Endothelial cell of umbilical vein (primary cell): ENCODE data around the gene PPP1R13B. TPM values are rescaled to one million over a fixed set of nuclear protein-coding genes. Genes with fewer than 3 reads are reported as not detected.
"Not testable (repeated sequence)": the region's sequence is repeated elsewhere in the genome, so short reads cannot be mapped to it uniquely, and the experiment has no call there.

Experiments used
- BruUV-seq: library from RNA; stranded (reverse); fragments of 400-500 nt; replicated peaks from 2 replicates; lab custom pipeline; 2021; lab: Mats Ljungman, UMichigan
- CTCF ChIA-PET: fragments of 300-600, 350-600 bp; sonication (Branson Sonifier 250); formaldehyde crosslinking; loops from one replicate; lab custom pipeline; 2021; ENCODE audit warnings: antibody characterized with exemption, inconsistent platforms; lab: Charles Lee
- POLR2A ChIA-PET: fragments of 300-600, 350-600 bp; sonication (Branson Sonifier 250); formaldehyde crosslinking; loops from one replicate; lab custom pipeline; 2021; ENCODE audit warnings: antibody characterized with exemption, inconsistent platforms; lab: Charles Lee
- DNase-seq: peaks from one replicate; pipeline ENCODE4 v3.0.0-alpha.2; 2011; ENCODE audit warnings: low read depth, low spot score
- FAIRE-seq: peaks from 2 replicates; lab custom pipeline; 2011; peaks lifted over from hg19 to GRCh38; lab: Jason Lieb, UNC
- H2AFZ ChIP-seq: 2 replicates; pipeline ENCODE4 v1.6.0; 2012; ENCODE audit warnings: low read depth, low read length, control low read depth, inconsistent platforms
- H3K27ac ChIP-seq: 2 replicates; pipeline ENCODE4 v1.5.1; 2011; ENCODE audit warnings: low read depth, mild to moderate bottlenecking, control low read depth, low read length, moderate library complexity; ENCODE audit not compliant: insufficient read depth
- H3K27me3 ChIP-seq, 2 experiments: 2 replicates each; pipeline versions ENCODE4 v1.6.0 to v1.6.1; 2011; ENCODE audit warnings: low read length in 2 of 2, mixed read lengths in 1 of 2; ENCODE audit not compliant: control insufficient read depth in 2 of 2, insufficient read depth in 2 of 2
- H3K36me3 ChIP-seq, 2 experiments: 2 replicates in 1 of 2; 3 replicates in 1 of 2; pipeline ENCODE4 v1.5.1; 2011; ENCODE audit warnings: low read length in 2 of 2, mild to moderate bottlenecking in 1 of 2, moderate library complexity in 1 of 2; ENCODE audit not compliant: control insufficient read depth in 2 of 2, insufficient read depth in 2 of 2; ENCODE audit errors: extremely low read depth in 1 of 2
- H3K4me1 ChIP-seq: 3 replicates; pipeline ENCODE4 v1.5.1; 2011; ENCODE audit warnings: mild to moderate bottlenecking, low read length; ENCODE audit not compliant: control insufficient read depth, insufficient read depth; ENCODE audit errors: extremely low read depth
- H3K4me2 ChIP-seq: 2 replicates; pipeline ENCODE4 v1.6.1; 2011; ENCODE audit warnings: low read length, control low read depth, mixed read lengths; ENCODE audit not compliant: insufficient read depth
- H3K4me3 ChIP-seq, 3 experiments: fragments of 200-600 bp in 1 of 3; sonication (generic), shearing (Covaris generic) in 1 of 3; replicated peaks in 1 of 3; 2 replicates each; pipeline ENCODE4 v1.5.1; 2011 to 2016; ENCODE audit warnings: control low read depth in 3 of 3, low read length in 3 of 3, mild to moderate bottlenecking in 2 of 3, inconsistent platforms in 1 of 3, low read depth in 1 of 3, moderate library complexity in 1 of 3; ENCODE audit not compliant: insufficient read depth in 1 of 3
- H3K79me2 ChIP-seq: 2 replicates; pipeline ENCODE4 v1.6.0; 2012; ENCODE audit warnings: low read length, inconsistent platforms; ENCODE audit not compliant: control insufficient read depth, insufficient read depth
- H3K9ac ChIP-seq: replicated peaks from 2 replicates; pipeline ENCODE3; 2011; ENCODE audit warnings: low read length, control low read depth; ENCODE audit not compliant: insufficient read depth; ENCODE audit errors: extremely low read depth
- H3K9me1 ChIP-seq: replicated peaks from 3 replicates; pipeline ENCODE4 v1.6.0; 2011; ENCODE audit warnings: mild to moderate bottlenecking, low read length; ENCODE audit not compliant: control insufficient read depth, insufficient read depth; ENCODE audit errors: extremely low read depth
- H3K9me3 ChIP-seq: replicated peaks from 2 replicates; pipeline ENCODE4 v1.5.1; 2012; ENCODE audit warnings: low read length, inconsistent platforms; ENCODE audit not compliant: control insufficient read depth, insufficient read depth
- H4K20me1 ChIP-seq: replicated peaks from 2 replicates; pipeline ENCODE3; 2011; ENCODE audit warnings: mild to moderate bottlenecking, low read length; ENCODE audit not compliant: control insufficient read depth, insufficient read depth; ENCODE audit errors: extremely low read depth
- EZH2 ChIP-seq: IDR thresholded peaks from 2 replicates; pipeline ENCODE4 v1.6.1; 2012; ENCODE audit warnings: borderline replicate concordance, low read depth, mild to moderate bottlenecking, moderate library complexity, low read length, inconsistent platforms; ENCODE audit not compliant: severe bottlenecking
- FOS ChIP-seq: IDR thresholded peaks from 2 replicates; pipeline ENCODE4 v1.6.1; 2011; ENCODE audit warnings: mild to moderate bottlenecking, low read length, moderate library complexity, borderline replicate concordance; ENCODE audit not compliant: insufficient read depth
- GATA2 ChIP-seq: IDR thresholded peaks from 2 replicates; pipeline ENCODE4 v1.7.0; 2011; ENCODE audit warnings: low read depth, mild to moderate bottlenecking, moderate library complexity, mixed read lengths, low read length; ENCODE audit not compliant: insufficient read length, insufficient read depth
- JUN ChIP-seq: IDR thresholded peaks from 2 replicates; pipeline ENCODE4 v1.6.1; 2011; ENCODE audit warnings: borderline replicate concordance, low read depth; ENCODE audit not compliant: insufficient read length, insufficient read depth
- MYC ChIP-seq: IDR thresholded peaks from one replicate; pipeline ENCODE4 v1.6.1; 2011; ENCODE audit warnings: mild to moderate bottlenecking, low read depth, low read length
- POLR2A ChIP-seq: IDR thresholded peaks from 2 replicates; pipeline ENCODE4 v1.6.1; 2012; ENCODE audit warnings: low read depth, mild to moderate bottlenecking, control low read depth, low read length
- POLR2AphosphoS5 ChIP-seq: IDR thresholded peaks from 2 replicates; pipeline ENCODE4 v1.6.1; 2012; ENCODE audit warnings: low read depth, mild to moderate bottlenecking, control low read depth, low read length, moderate library complexity; ENCODE audit not compliant: insufficient read depth
- dilution Hi-C: fragments of 300-500 bp; cut with MboI; formaldehyde crosslinking; loops from one replicate; pipeline ENCODE4 v1.15.0; 2019; ENCODE audit warnings: low sequenced_read_pairs; ENCODE audit not compliant: extremely low pct_ligation_motif_present
- intact Hi-C: fragments of 100-400 bp; cut with micrococcal nuclease; formaldehyde crosslinking; loops from one replicate; pipeline ENCODE4 v1.10.0; 2022
- polyA plus RNA-seq, 4 experiments: library from polyadenylated mRNA; depleted of rRNA in 3 of 4; stranded (reverse) in 3 of 4; unstranded in 1 of 4; fragments of >200 nt; gene quantifications; 2 replicates each; pipeline versions ENCODE4 v1.2.1 to v1.2.3, GENCODE V29; 2011 to 2012; ENCODE audit warnings: missing spikeins in 1 of 4
- total RNA-seq: library from RNA; stranded (reverse); gene quantifications from 2 replicates; pipeline ENCODE4 v1.2.3, GENCODE V29; 2021
- TF ChIP-seq, protein P1 (sequence below): IDR thresholded peaks from 2 replicates; pipeline ENCODE4 v1.6.1; 2011; ENCODE audit not compliant: insufficient read depth, insufficient read length
- TF ChIP-seq, protein P2 (sequence below), 2 donors: IDR thresholded peaks; 1 replicate in 1 of 2; 2 replicates in 1 of 2; pipeline ENCODE4 v1.5.1; 2011; ENCODE audit warnings: low read length in 2 of 2, mild to moderate bottlenecking in 2 of 2, moderate library complexity in 2 of 2, control low read depth in 1 of 2, inconsistent platforms in 1 of 2, low read depth in 1 of 2; ENCODE audit not compliant: insufficient read depth in 1 of 2; ENCODE audit errors: extremely low read depth in 1 of 2

The PPP1R13B gene
- total and polyA plus RNA-seq, 2 donors (not counting 3 experiments of a cell fraction or from before 2014, with no cell fraction given) = 10.0 to 30.0 TPM

DNA sequence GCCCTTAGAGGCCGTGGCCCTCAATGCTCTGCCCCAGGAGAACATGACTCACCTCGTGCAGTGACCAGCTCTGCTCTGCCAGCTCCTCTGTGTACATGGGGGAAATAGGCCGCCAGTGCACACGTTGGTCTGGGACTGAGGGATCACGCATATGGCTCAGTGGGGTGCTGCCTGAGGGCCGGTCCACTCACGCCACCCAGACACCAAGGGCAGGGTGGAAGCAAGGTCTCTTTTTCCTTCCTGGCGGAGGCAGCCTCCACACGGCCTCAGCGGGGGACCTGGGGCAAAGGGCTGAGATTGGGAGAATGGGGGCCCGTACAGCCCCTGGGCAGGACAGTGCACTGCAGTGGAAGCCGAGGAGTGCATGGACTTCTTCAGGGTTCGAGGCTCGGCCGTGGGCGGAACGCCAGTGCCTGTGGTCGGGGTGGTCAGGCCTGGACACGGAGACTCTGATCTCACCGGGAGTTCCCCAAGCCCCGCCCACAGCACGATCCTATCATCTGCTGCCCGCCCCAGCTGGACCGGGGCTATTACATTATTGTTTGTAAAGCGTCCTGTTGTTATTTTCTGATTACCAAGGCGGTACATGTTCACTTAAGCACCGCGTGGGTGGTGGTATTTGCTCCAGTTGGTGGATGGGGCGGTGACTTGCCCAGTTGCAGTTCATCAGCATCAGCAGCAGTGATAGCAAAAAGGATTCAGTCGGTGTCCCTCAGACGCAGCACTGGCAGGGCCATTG lies 42.1 kb upstream of the PPP1R13B start:
- intact Hi-C loops (no loop called here), dilution Hi-C loops (no loop called here)
- Histone ChIP-seq H3K9me3 (no peaks in the 10 kb centered on the region), H3K9ac (no peak overlapping the region), H3K27ac (no peak overlapping the region), H3K36me3 (no peaks in the 10 kb centered on the region), H3K79me2 (no peaks in the 10 kb centered on the region), H4K20me1 (no peaks in the 10 kb centered on the region), H3K4me1 (peaks cover 7% of the 10 kb centered on the region), H2AFZ (no peak overlapping the region), H3K4me2 (no peak overlapping the region), H3K9me1 (no peaks in the 10 kb centered on the region), H3K4me3 (no peak overlapping the region), H3K27me3 (no peaks in the 10 kb centered on the region)
- ChIA-PET POLR2A (no interaction called here), CTCF (interaction anchor here (0.7 to 4.3 kb wide), 2 partner anchors 12 to 21 kb away, joined by 4 to 39 read pairs; no protein-coding TSS in a partner anchor)
- FAIRE-seq (no peak), DNase-seq (no peak)
- TF ChIP-seq GATA2 (no peak), POLR2AphosphoS5 (no peak), JUN (no peak), MYC (no peak), POLR2A (no peak), EZH2 (no peak), FOS (no peak)
- TF ChIP-seq, protein P1, sequence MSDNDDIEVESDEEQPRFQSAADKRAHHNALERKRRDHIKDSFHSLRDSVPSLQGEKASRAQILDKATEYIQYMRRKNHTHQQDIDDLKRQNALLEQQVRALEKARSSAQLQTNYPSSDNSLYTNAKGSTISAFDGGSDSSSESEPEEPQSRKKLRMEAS = no peak
- TF ChIP-seq, protein P2, sequence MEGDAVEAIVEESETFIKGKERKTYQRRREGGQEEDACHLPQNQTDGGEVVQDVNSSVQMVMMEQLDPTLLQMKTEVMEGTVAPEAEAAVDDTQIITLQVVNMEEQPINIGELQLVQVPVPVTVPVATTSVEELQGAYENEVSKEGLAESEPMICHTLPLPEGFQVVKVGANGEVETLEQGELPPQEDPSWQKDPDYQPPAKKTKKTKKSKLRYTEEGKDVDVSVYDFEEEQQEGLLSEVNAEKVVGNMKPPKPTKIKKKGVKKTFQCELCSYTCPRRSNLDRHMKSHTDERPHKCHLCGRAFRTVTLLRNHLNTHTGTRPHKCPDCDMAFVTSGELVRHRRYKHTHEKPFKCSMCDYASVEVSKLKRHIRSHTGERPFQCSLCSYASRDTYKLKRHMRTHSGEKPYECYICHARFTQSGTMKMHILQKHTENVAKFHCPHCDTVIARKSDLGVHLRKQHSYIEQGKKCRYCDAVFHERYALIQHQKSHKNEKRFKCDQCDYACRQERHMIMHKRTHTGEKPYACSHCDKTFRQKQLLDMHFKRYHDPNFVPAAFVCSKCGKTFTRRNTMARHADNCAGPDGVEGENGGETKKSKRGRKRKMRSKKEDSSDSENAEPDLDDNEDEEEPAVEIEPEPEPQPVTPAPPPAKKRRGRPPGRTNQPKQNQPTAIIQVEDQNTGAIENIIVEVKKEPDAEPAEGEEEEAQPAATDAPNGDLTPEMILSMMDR (IDR thresholded peaks at IDR 0.05; ENCODE audit: extremely low read depth in 1 of 2, insufficient read depth in 1 of 2, low read depth in 1 of 2, low read length in 2 of 2) = no peak
- BruUV-seq = no TSS peak

DNA sequence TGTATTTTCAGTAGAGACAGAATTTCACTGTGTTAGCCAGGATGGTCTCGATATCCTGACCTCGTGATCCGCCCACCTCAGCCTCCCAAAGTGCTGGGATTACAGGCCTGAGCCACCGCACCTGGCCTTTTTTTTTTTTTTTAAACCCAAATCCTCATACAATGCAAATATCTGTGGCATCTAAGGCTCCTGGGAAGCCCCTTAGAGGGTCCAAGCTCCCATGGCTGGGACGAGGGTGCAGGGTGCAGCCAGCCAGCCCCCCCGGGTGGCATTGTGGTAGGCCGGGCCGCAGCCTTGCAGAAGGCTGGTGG lies 41.6 kb upstream of the PPP1R13B start:
- H3K4me3 ChIP-seq, H3K79me2 ChIP-seq, dilution Hi-C loops, H3K4me1 ChIP-seq, FAIRE-seq, DNase-seq, H3K4me2 ChIP-seq, H2AFZ ChIP-seq, H3K9me1 ChIP-seq, intact Hi-C loops, H3K27ac ChIP-seq, BruUV-seq, H3K9me3 ChIP-seq, H3K27me3 ChIP-seq, H3K9ac ChIP-seq, H3K36me3 ChIP-seq, H4K20me1 ChIP-seq: not testable (repeated sequence)
- CTCF ChIA-PET = interaction anchor here (0.7 to 4.3 kb wide), 2 partner anchors 12 to 21 kb away, joined by 4 to 39 read pairs; no protein-coding TSS in a partner anchor
- POLR2A ChIA-PET = interaction anchor here (0.7 kb wide), 2 partner anchors 11 to 905 kb away, joined by 3 to 4 read pairs; no protein-coding TSS in a partner anchor
